ENCODE measurements around the gene POLR2H. TPM values are rescaled to one million over a fixed set of nuclear protein-coding genes. Genes with fewer than 3 reads are reported as not detected.

POLR2H gene
- 10 to 100 TPM; 47.9 to 69.9 (median 56.7) TPM for total RNA-seq

GRCh38 chr3:184361532-184361931 is at the start of gene POLR2H, which contains the start of gene CLCN2:
Gene POLR2H, plus strand, starts transcription at chr3:184361710. Its CDS starts 1,783 bp downstream, at chr3:184363493.
Gene CLCN2, minus strand, starts transcription at chr3:184361605. Its CDS starts 126 bp downstream, at chr3:184361479.
- no peak for TF ChIP-seq CTCF (IDR thresholded peaks at IDR 0.05; ENCODE audit: low read depth)

- TF ChIP-seq CTCF (IDR thresholded peaks at IDR 0.05; ENCODE audit: low read depth) = no peak
Measured at GRCh38 chr3:184314363-184314699, 47.2 kb upstream of the POLR2H start, which contains the start of gene EIF4G1. Gene EIF4G1, plus strand, starts transcription at chr3:184314606. Its CDS starts 1,191 bp downstream, at chr3:184315797.

GRCh38 chr3:184314700-184315542 is 46.6 kb upstream of the POLR2H start:
- no peak for TF ChIP-seq CTCF (IDR thresholded peaks at IDR 0.05; ENCODE audit: low read depth)

GRCh38 chr3:184315543-184315867 is 46.0 kb upstream of the POLR2H start:
- no peak for TF ChIP-seq CTCF (IDR thresholded peaks at IDR 0.05; ENCODE audit: low read depth)

- TF ChIP-seq CTCF (IDR thresholded peaks at IDR 0.05; ENCODE audit: low read depth) = no peak
Measured at GRCh38 chr3:184315871-184316661, 45.4 kb upstream of the POLR2H start.

- no peak for TF ChIP-seq CTCF (IDR thresholded peaks at IDR 0.05; ENCODE audit: low read depth)
Measured at GRCh38 chr3:184316792-184317191, 44.7 kb upstream of the POLR2H start.

GRCh38 chr3:184317201-184317600 is 44.3 kb upstream of the POLR2H start:
- TF ChIP-seq CTCF (IDR thresholded peaks at IDR 0.05; ENCODE audit: low read depth) = no peak

All from subcutaneous adipose tissue (tissue), 4 donors.